H1 (cell line): ENCODE data around the gene CBX4. TPM values are rescaled to one million over a fixed set of nuclear protein-coding genes. Genes with fewer than 3 reads are reported as not detected.

Experiments used
- CTCF ChIA-PET: fragments of 300-600 bp; sonication (Branson Sonifier 250); formaldehyde crosslinking; loops from one replicate; lab custom pipeline; 2021; ENCODE audit not compliant: partially characterized antibody; lab: Charles Lee
- POLR2A ChIA-PET: fragments of 300-600 bp; sonication (Branson Sonifier 250); formaldehyde crosslinking; loops from one replicate; lab custom pipeline; 2021; ENCODE audit warnings: inconsistent platforms; ENCODE audit not compliant: partially characterized antibody; lab: Charles Lee
- DNase-seq, 2 experiments: peaks; one replicate each; pipeline versions ENCODE4 v3.0.0 to v3.0.0-alpha.2; 2010 to 2022; ENCODE audit warnings: low spot score in 2 of 2, low read depth in 1 of 2, mixed read lengths in 1 of 2
- FAIRE-seq: peaks from 2 replicates; lab custom pipeline; 2011; peaks lifted over from hg19 to GRCh38; lab: Jason Lieb, UNC
- H2AFZ ChIP-seq: 2 replicates; pipeline ENCODE4 v1.8.1; 2012; ENCODE audit warnings: low read length, inconsistent platforms
- H2AK5ac ChIP-seq: 2 replicates; pipeline ENCODE4 v1.6.1; 2013; ENCODE audit warnings: low read depth, low read length
- H2BK120ac ChIP-seq: replicated peaks from 2 replicates; pipeline ENCODE3; 2013; ENCODE audit warnings: low read depth, low read length, inconsistent platforms
- H2BK12ac ChIP-seq: 2 replicates; pipeline ENCODE4 v1.6.1; 2013; ENCODE audit warnings: low read depth, low read length
- H2BK15ac ChIP-seq: 2 replicates; pipeline ENCODE4 v1.6.1; 2013; ENCODE audit warnings: low read length
- H2BK20ac ChIP-seq: 2 replicates; pipeline ENCODE4 v1.6.1; 2013; ENCODE audit warnings: low read length
- H2BK5ac ChIP-seq: 2 replicates; pipeline ENCODE4 v1.6.1; 2013; ENCODE audit warnings: low read depth, low read length
- H3K14ac ChIP-seq: 2 replicates; pipeline ENCODE4 v1.6.1; 2013; ENCODE audit warnings: inconsistent platforms; ENCODE audit not compliant: insufficient read length
- H3K18ac ChIP-seq: 2 replicates; pipeline ENCODE4 v1.6.1; 2013; ENCODE audit warnings: low read length; ENCODE audit errors: extremely low read depth
- H3K23ac ChIP-seq: 2 replicates; pipeline ENCODE4 v1.6.1; 2013; ENCODE audit warnings: inconsistent platforms; ENCODE audit not compliant: insufficient read length
- H3K23me2 ChIP-seq: 2 replicates; pipeline ENCODE4 v1.6.1; 2013; ENCODE audit warnings: low read depth, low read length
- H3K27ac ChIP-seq: 2 replicates; pipeline ENCODE4 v1.6.1; 2011; ENCODE audit warnings: low read depth, low read length, inconsistent platforms
- H3K27me3 ChIP-seq, 4 experiments: replicated peaks in 1 of 4; 1 replicate in 1 of 4; 2 replicates in 3 of 4; pipeline versions ENCODE4 v1.6.1 to v1.8.1; 2011 to 2013; ENCODE audit warnings: low read length in 3 of 4, mild to moderate bottlenecking in 3 of 4, inconsistent platforms in 2 of 4, mixed read lengths in 2 of 4, moderate library complexity in 1 of 4; ENCODE audit not compliant: control insufficient read depth in 3 of 4, insufficient read depth in 3 of 4; ENCODE audit errors: extremely low read depth in 1 of 4
- H3K36me3 ChIP-seq, 4 experiments: 2 replicates each; pipeline versions ENCODE4 v1.6.1 to v1.8.1; 2011 to 2013; ENCODE audit warnings: mild to moderate bottlenecking in 4 of 4, low read length in 3 of 4, moderate library complexity in 2 of 4, control low read depth in 1 of 4, inconsistent platforms in 1 of 4; ENCODE audit not compliant: insufficient read depth in 4 of 4, control insufficient read depth in 2 of 4
- H3K4ac ChIP-seq: replicated peaks from 2 replicates; pipeline ENCODE3; 2013; ENCODE audit warnings: low read length, low read depth, mixed read lengths, inconsistent platforms; ENCODE audit not compliant: insufficient read length
- H3K4me1 ChIP-seq, 4 experiments: replicated peaks in 1 of 4; 1 replicate in 1 of 4; 2 replicates in 3 of 4; pipeline versions ENCODE4 v1.6.1 to v1.8.1; 2011 to 2013; ENCODE audit warnings: low read length in 3 of 4, inconsistent platforms in 2 of 4, mixed read lengths in 1 of 4; ENCODE audit not compliant: insufficient read depth in 4 of 4, control insufficient read depth in 3 of 4
- H3K4me2 ChIP-seq, 2 experiments: 2 replicates each; pipeline versions ENCODE4 v1.6.1 to v1.8.1; 2011 to 2013; ENCODE audit warnings: low read depth in 2 of 2, low read length in 2 of 2, control low read depth in 1 of 2, inconsistent platforms in 1 of 2, mild to moderate bottlenecking in 1 of 2; ENCODE audit not compliant: insufficient read depth in 1 of 2
- H3K4me3 ChIP-seq, 4 experiments: fragments of 200-600, 300-600 bp in 1 of 4; sonication (generic), shearing (Covaris generic), sonication (Bioruptor Twin) in 1 of 4; 2 replicates each; pipeline versions ENCODE4 v1.5.1 to v1.8.1; 2011 to 2016; ENCODE audit warnings: low read length in 4 of 4, low read depth in 3 of 4, control low read depth in 2 of 4, inconsistent platforms in 2 of 4, mild to moderate bottlenecking in 2 of 4, mixed read lengths in 1 of 4, moderate library complexity in 1 of 4; ENCODE audit not compliant: insufficient read depth in 2 of 4; ENCODE audit errors: extremely low read depth in 1 of 4
- H3K56ac ChIP-seq: replicated peaks from 2 replicates; pipeline ENCODE3; 2013; ENCODE audit warnings: low read depth, mild to moderate bottlenecking, mixed read lengths, low read length, inconsistent platforms; ENCODE audit not compliant: insufficient read length
- H3K79me1 ChIP-seq: 2 replicates; pipeline ENCODE4 v1.6.1; 2013; ENCODE audit warnings: low read depth, low read length, control low read depth
- H3K79me2 ChIP-seq, 2 experiments: 2 replicates each; pipeline versions ENCODE4 v1.6.1 to v1.8.1; 2012 to 2013; ENCODE audit warnings: low read length in 2 of 2, mild to moderate bottlenecking in 2 of 2, inconsistent platforms in 1 of 2; ENCODE audit not compliant: insufficient read depth in 2 of 2, control insufficient read depth in 1 of 2
- H3K9ac ChIP-seq, 4 experiments: replicated peaks in 1 of 4; 1 replicate in 1 of 4; 2 replicates in 3 of 4; pipeline versions ENCODE4 v1.6.1 to v1.8.1; 2011 to 2013; ENCODE audit warnings: low read depth in 3 of 4, low read length in 3 of 4, control low read depth in 2 of 4, mild to moderate bottlenecking in 2 of 4, moderate library complexity in 2 of 4, inconsistent platforms in 1 of 4; ENCODE audit errors: extremely low read depth in 1 of 4
- H3K9me3 ChIP-seq, 2 experiments: 2 replicates each; pipeline versions ENCODE4 v1.6.1 to v1.8.1; 2012 to 2013; ENCODE audit warnings: mild to moderate bottlenecking in 2 of 2, moderate library complexity in 2 of 2, control low read depth in 1 of 2, inconsistent platforms in 1 of 2, low read depth in 1 of 2, low read length in 1 of 2, mixed read lengths in 1 of 2; ENCODE audit not compliant: insufficient read depth in 2 of 2
- H4K20me1 ChIP-seq, 2 experiments: replicated peaks in 1 of 2; 2 replicates each; pipeline versions ENCODE3 to v1.8.1; 2011 to 2013; ENCODE audit warnings: inconsistent platforms in 2 of 2, low read length in 2 of 2, mild to moderate bottlenecking in 1 of 2; ENCODE audit not compliant: insufficient read depth in 2 of 2, control insufficient read depth in 1 of 2
- H4K5ac ChIP-seq: 2 replicates; pipeline ENCODE4 v1.6.1; 2013; ENCODE audit warnings: low read length, low read depth, mixed read lengths, inconsistent platforms; ENCODE audit not compliant: insufficient read length
- H4K8ac ChIP-seq: 2 replicates; pipeline ENCODE4 v1.8.0; 2013; ENCODE audit warnings: mild to moderate bottlenecking, moderate library complexity, low read length, inconsistent platforms; ENCODE audit not compliant: insufficient read depth; ENCODE audit errors: extremely low read depth
- H4K91ac ChIP-seq: replicated peaks from 2 replicates; pipeline ENCODE3; 2013; ENCODE audit warnings: low read length, mixed read lengths, inconsistent platforms; ENCODE audit not compliant: insufficient read length
- CBX8 ChIP-seq: fragments of 300-800, 300-1000 bp; sonication (generic); IDR thresholded peaks from 2 replicates; pipeline ENCODE4 v1.7.1; 2016; ENCODE audit warnings: low read depth, low read length, borderline replicate concordance
- CTBP2 ChIP-seq: IDR thresholded peaks from 2 replicates; pipeline ENCODE4 v1.7.0; 2011; ENCODE audit warnings: borderline replicate concordance, mild to moderate bottlenecking, moderate library complexity, mixed read lengths, low read length; ENCODE audit not compliant: insufficient read depth, insufficient read length
- EGR1 ChIP-seq: IDR thresholded peaks from 2 replicates; pipeline ENCODE4 v1.6.1; 2011; ENCODE audit warnings: low read depth, low read length, borderline replicate concordance
- POU5F1 ChIP-seq: IDR thresholded peaks from 2 replicates; pipeline ENCODE4 v1.6.1; 2011; ENCODE audit warnings: low read depth, mild to moderate bottlenecking, low read length, moderate library complexity
- RAD21 ChIP-seq, 2 experiments: IDR thresholded peaks in 1 of 2; conservative IDR thresholded peaks in 1 of 2; 2 replicates each; pipeline ENCODE4 v1.6.1; 2011; ENCODE audit warnings: low read depth in 2 of 2, low read length in 2 of 2, improper control_type of control experiment in 1 of 2, inconsistent platforms in 1 of 2, mild to moderate bottlenecking in 1 of 2, moderate library complexity in 1 of 2
- RNF2 ChIP-seq: fragments of 200-900, 300-1000 bp; sonication (generic); IDR thresholded peaks from 2 replicates; pipeline ENCODE4 v1.7.1; 2016; ENCODE audit warnings: borderline replicate concordance, low read depth, mild to moderate bottlenecking, antibody characterized with exemption, low read length; ENCODE audit not compliant: poor library complexity, severe bottlenecking; ENCODE audit errors: missing control alignments
- RXRA ChIP-seq: IDR thresholded peaks from 2 replicates; pipeline ENCODE4 v1.6.1; 2011; ENCODE audit warnings: low read depth, mild to moderate bottlenecking, low read length, moderate library complexity; ENCODE audit not compliant: insufficient read depth
- SAP30 ChIP-seq: fragments of 300-600 bp; sonication (generic); IDR thresholded peaks from 2 replicates; pipeline ENCODE4 v1.7.1; 2012; ENCODE audit warnings: low read length, moderate library complexity, mild to moderate bottlenecking, inconsistent platforms; ENCODE audit not compliant: insufficient read depth, insufficient replicate concordance
- SIRT6 ChIP-seq: IDR thresholded peaks from one replicate; pipeline ENCODE4 v1.7.1; 2012; ENCODE audit warnings: low read length, inconsistent platforms
- SP1 ChIP-seq: IDR thresholded peaks from 2 replicates; pipeline ENCODE4 v1.6.1; 2011; ENCODE audit warnings: low read depth, low read length
- WGBS, 2 experiments: shearing (Covaris generic) in 1 of 2; methylation state at CpG; one replicate each; pipeline versions ENCODE4 v1.1.6 to v1.1.7; 2013 to 2015; ENCODE audit warnings: low lambda C conversion rate in 2 of 2, mixed read lengths in 2 of 2, inconsistent platforms in 1 of 2, low coverage in 1 of 2, missing lambda C conversion rate in 1 of 2; ENCODE audit not compliant: insufficient replicate concordance in 2 of 2, insufficient coverage in 1 of 2, insufficient read length in 1 of 2; ENCODE audit errors: extremely low coverage in 1 of 2, missing lambda C conversion rate in 1 of 2; 5-methylcytosine and 5-hydroxymethylcytosine counted together
- polyA plus RNA-seq, 7 experiments: library from polyadenylated mRNA; depleted of rRNA in 3 of 7; stranded (reverse) in 5 of 7; unstranded in 2 of 7; fragments of >200 nt in 5 of 7; fragments of 200-250 nt in 2 of 7; gene quantifications; 1 replicate in 5 of 7; 2 replicates in 1 of 7; 4 replicates in 1 of 7; pipeline versions ENCODE4 v1.2.1 to v1.2.3, GENCODE V29; 2011 to 2013; ENCODE audit warnings: missing spikeins in 2 of 7, mixed read lengths in 2 of 7
- total RNA-seq: library from RNA; stranded (reverse); fragmentation: NEBNext Ultra II Directional; extraction: Animal tissue kit (Norgen Biotek cat#: 25700); gene quantifications from 2 replicates; pipeline ENCODE4 v1.2.1, GENCODE V29; 2021

CBX4 gene
- total and polyA plus RNA-seq, 2 of the 8 experiments (the other 6 are each of a cell fraction or from before 2014, with no cell fraction given) = 1.8 to 4.0 TPM

GRCh38 chr17:79800325-79801155 lies 38.7 kb downstream of the CBX4 start:
- Histone ChIP-seq H3K79me2 (no peaks in the 10 kb centered on the region), H4K20me1 (peaks cover 8 to 24% of the 10 kb centered on the region in 2 experiments), H2BK120ac (no peak overlapping the region), H4K5ac (no peak overlapping the region), H3K4me1 (peaks cover 4 to 55% (median 41%) of the 10 kb centered on the region in 4 experiments), H3K18ac (peak overlapping the region; percentile 71), H3K14ac (no peak overlapping the region), H2AFZ (no peak overlapping the region), H2BK15ac (peak overlapping the region; percentile 95; the same call in 1 of the 2 replicates), H3K4ac (no peak overlapping the region), H2AK5ac (no peak overlapping the region), H3K79me1 (no peaks in the 10 kb centered on the region), H3K36me3 (peaks cover 0 to 12% (median 0%) of the 10 kb centered on the region in 4 experiments; a peak in 1 of 8 replicates), H3K9me3 (peaks cover 0 to 7% of the 10 kb centered on the region in 2 experiments; a peak in 3 of 4 replicates), H3K23me2 (peaks cover 3% of the 10 kb centered on the region), H4K8ac (no peak overlapping the region), H2BK12ac (peak overlapping the region; percentile 42; the same call in 1 of the 2 replicates), H4K91ac (no peak overlapping the region), H2BK20ac (no peak overlapping the region), H3K56ac (no peak overlapping the region), H3K23ac (no peak overlapping the region), H3K27me3 (peaks cover 86 to 92% (median 90%) of the 10 kb centered on the region in 4 experiments), H3K27ac (no peak overlapping the region), H3K4me3 (peak overlapping the region; percentile 24 to 53 (median 40); a peak in 6 of 8 replicates), H3K4me2 (peak overlapping the region; percentile 63 to 70), H2BK5ac (no peak overlapping the region), H3K9ac (no peak overlapping the region)
- DNase-seq (peak in 1 of 2 experiments; percentile 87), FAIRE-seq (peak; percentile 7)
- ChIA-PET CTCF (interaction anchor here (0.9 to 19.1 kb wide), 11 partner anchors 8 to 175 kb away, joined by 3 to 576 read pairs (median 7); partner anchors contain the start of gene CBX4), POLR2A (interaction anchor here (1.1 to 24.0 kb wide), 10 partner anchors 10 to 42 kb away, joined by 3 to 374 read pairs (median 6); partner anchors contain the start of genes CBX2 and CBX4)
- WGBS, 2 experiments = 1% methylated on average over 40 of the region's 44 CpGs; no CpG with 5 or more reads in 1 of the 2 experiments
- TF ChIP-seq SIRT6 (no peak), SP1 (peak; percentile 67), SAP30 (peak; percentile 22), EGR1 (peak; percentile 84), CBX8 (no peak), CTBP2 (peak; percentile 81), RAD21 (IDR thresholded peaks at IDR 0.05 in 1 of 2, conservative IDR thresholded peaks at IDR 0.05 in 1 of 2; ENCODE audit: low read depth in 2 of 2, low read length in 2 of 2) (peak in 1 of 2 experiments; percentile 4; a peak in 1 of 4 replicates), RXRA (no peak), RNF2 (peak; percentile 39), POU5F1 (no peak)
